ENCODE measurements around the gene CIZ1. TPM values are rescaled to one million over a fixed set of nuclear protein-coding genes. Genes with fewer than 3 reads are reported as not detected.

The CIZ1 gene
- total RNA-seq, 1 donor from 2014 or later, result 33.4 TPM

- Histone ChIP-seq H3K4me3 (no peak overlapping the region), H3K27ac (no peak overlapping the region), H3K36me3 (no peaks in the 10 kb centered on the region), H3K4me2 (no peak overlapping the region), H3F3A (ENCODE audit: low read depth) (no peaks in the 10 kb centered on the region), H2AFZ (replicated peaks) (no peak overlapping the region), H3K27me3 (no peaks in the 10 kb centered on the region), H3K4me1 (no peaks in the 10 kb centered on the region), H3K79me2 (ENCODE audit: low read depth) (no peaks in the 10 kb centered on the region), H3K9ac (no peak overlapping the region), H3K9me3 (ENCODE audit: low read depth) (no peaks in the 10 kb centered on the region), H4K20me1 (ENCODE audit: low read depth) (no peaks in the 10 kb centered on the region)
- no peak for DNase-seq (ENCODE audit: low spot score)
- peaks cover 28% of the 10 kb centered on the region for H3K36me3 Mint-ChIP-seq
- no peaks in the 10 kb centered on the region for H3K4me1 Mint-ChIP-seq
- no peaks in the 10 kb centered on the region for H3K9me3 Mint-ChIP-seq
- TF ChIP-seq EZH2phosphoT487 (IDR thresholded peaks at IDR 0.05) (no peak), EZH2 (IDR thresholded peaks at IDR 0.05) (no peak)
- TF ChIP-seq, protein P1, sequence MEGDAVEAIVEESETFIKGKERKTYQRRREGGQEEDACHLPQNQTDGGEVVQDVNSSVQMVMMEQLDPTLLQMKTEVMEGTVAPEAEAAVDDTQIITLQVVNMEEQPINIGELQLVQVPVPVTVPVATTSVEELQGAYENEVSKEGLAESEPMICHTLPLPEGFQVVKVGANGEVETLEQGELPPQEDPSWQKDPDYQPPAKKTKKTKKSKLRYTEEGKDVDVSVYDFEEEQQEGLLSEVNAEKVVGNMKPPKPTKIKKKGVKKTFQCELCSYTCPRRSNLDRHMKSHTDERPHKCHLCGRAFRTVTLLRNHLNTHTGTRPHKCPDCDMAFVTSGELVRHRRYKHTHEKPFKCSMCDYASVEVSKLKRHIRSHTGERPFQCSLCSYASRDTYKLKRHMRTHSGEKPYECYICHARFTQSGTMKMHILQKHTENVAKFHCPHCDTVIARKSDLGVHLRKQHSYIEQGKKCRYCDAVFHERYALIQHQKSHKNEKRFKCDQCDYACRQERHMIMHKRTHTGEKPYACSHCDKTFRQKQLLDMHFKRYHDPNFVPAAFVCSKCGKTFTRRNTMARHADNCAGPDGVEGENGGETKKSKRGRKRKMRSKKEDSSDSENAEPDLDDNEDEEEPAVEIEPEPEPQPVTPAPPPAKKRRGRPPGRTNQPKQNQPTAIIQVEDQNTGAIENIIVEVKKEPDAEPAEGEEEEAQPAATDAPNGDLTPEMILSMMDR (IDR thresholded peaks at IDR 0.05), result no peak
- H3K27me3 Mint-ChIP-seq (ENCODE audit: insufficient read depth, low read depth), result peaks cover 2% of the 10 kb centered on the region
- H3K27ac Mint-ChIP-seq, result no peak overlapping the region
- H3K4me3 Mint-ChIP-seq, result no peak overlapping the region
Observed at GRCh38 chr9:128169925-128170324, 21.4 kb downstream of the CIZ1 start.

DNA sequence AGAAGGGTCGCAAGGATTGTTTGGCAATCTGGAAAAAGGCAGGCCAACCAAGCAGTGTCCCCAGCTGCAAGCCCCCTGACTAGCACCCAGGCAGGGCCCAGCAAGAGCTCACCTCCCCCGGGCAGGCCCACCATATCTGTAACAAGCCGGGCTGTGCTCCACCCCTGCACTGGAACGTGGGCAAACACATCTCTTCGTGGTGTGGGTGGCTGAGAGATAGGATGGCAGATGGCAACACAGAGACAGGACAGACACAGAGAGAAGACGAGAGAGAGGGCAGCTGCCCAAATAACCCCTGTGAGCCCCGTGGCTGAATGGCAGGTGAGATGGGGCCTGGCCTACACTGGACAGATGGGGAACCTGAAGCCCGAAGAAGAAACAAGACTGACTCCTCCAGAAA is 21.9 kb downstream of the CIZ1 start:
- no peak overlapping the region for H3K9ac ChIP-seq
- no peak for DNase-seq (ENCODE audit: low spot score)
- H3K27me3 Mint-ChIP-seq (ENCODE audit: insufficient read depth, low read depth), result peaks cover 2% of the 10 kb centered on the region
- H3K4me3 Mint-ChIP-seq, result no peak overlapping the region
- no peak overlapping the region for H3K4me2 ChIP-seq
- no peaks in the 10 kb centered on the region for H3K27me3 ChIP-seq
- no peaks in the 10 kb centered on the region for H3F3A ChIP-seq (ENCODE audit: low read depth)
- no peak overlapping the region for H3K4me3 ChIP-seq
- no peaks in the 10 kb centered on the region for H3K9me3 ChIP-seq (ENCODE audit: low read depth)
- TF ChIP-seq EZH2 (IDR thresholded peaks at IDR 0.05), result no peak
- no peak for TF ChIP-seq EZH2phosphoT487 (IDR thresholded peaks at IDR 0.05)
- TF ChIP-seq, protein P1 (IDR thresholded peaks at IDR 0.05), result no peak
- no peak overlapping the region for H3K27ac ChIP-seq
- H3K4me1 Mint-ChIP-seq, result no peaks in the 10 kb centered on the region
- no peaks in the 10 kb centered on the region for H3K9me3 Mint-ChIP-seq
- no peaks in the 10 kb centered on the region for H3K4me1 ChIP-seq
- peaks cover 26% of the 10 kb centered on the region for H3K36me3 Mint-ChIP-seq
- H2AFZ ChIP-seq (replicated peaks), result no peak overlapping the region
- no peaks in the 10 kb centered on the region for H3K36me3 ChIP-seq
- H3K27ac Mint-ChIP-seq, result no peak overlapping the region
- no peaks in the 10 kb centered on the region for H3K79me2 ChIP-seq (ENCODE audit: low read depth)
- H4K20me1 ChIP-seq (ENCODE audit: low read depth), result no peaks in the 10 kb centered on the region

GRCh38 chr9:128168731-128169308 is 22.6 kb downstream of the CIZ1 start:
- H4K20me1 ChIP-seq (ENCODE audit: low read depth), result no peaks in the 10 kb centered on the region
- Mint-ChIP-seq H3K4me3 (peak overlapping the region; percentile 17), H3K9me3 (no peaks in the 10 kb centered on the region), H3K27ac (peak overlapping the region; percentile 11), H3K27me3 (ENCODE audit: insufficient read depth, low read depth) (peaks cover 2% of the 10 kb centered on the region), H3K4me1 (no peaks in the 10 kb centered on the region), H3K36me3 (peaks cover 26% of the 10 kb centered on the region)
- no peaks in the 10 kb centered on the region for H3K9me3 ChIP-seq (ENCODE audit: low read depth)
- H3F3A ChIP-seq (ENCODE audit: low read depth), result no peaks in the 10 kb centered on the region
- no peak overlapping the region for H3K4me2 ChIP-seq
- H3K27ac ChIP-seq, result no peak overlapping the region
- no peak overlapping the region for H3K9ac ChIP-seq
- H3K4me1 ChIP-seq, result no peaks in the 10 kb centered on the region
- no peak overlapping the region for H3K4me3 ChIP-seq
- H3K27me3 ChIP-seq, result no peaks in the 10 kb centered on the region
- no peaks in the 10 kb centered on the region for H3K36me3 ChIP-seq
- H3K79me2 ChIP-seq (ENCODE audit: low read depth), result no peaks in the 10 kb centered on the region
- no peak for DNase-seq (ENCODE audit: low spot score)
- TF ChIP-seq EZH2 (IDR thresholded peaks at IDR 0.05) (no peak), EZH2phosphoT487 (IDR thresholded peaks at IDR 0.05) (no peak)
- TF ChIP-seq, protein P1 (IDR thresholded peaks at IDR 0.05), result no peak
- no peak overlapping the region for H2AFZ ChIP-seq (replicated peaks)

Measured in neural progenitor cell (in vitro differentiated cells).